GM19395 (cell line): ENCODE results near the gene ATXN1.

Experiments
- ATAC-seq: cut with Tn5 transposase; IDR thresholded peaks from one replicate; pipeline ENCODE4 v1.9.1; 2021; ENCODE audit warnings: mild to moderate bottlenecking, moderate library complexity; ENCODE audit not compliant: unreplicated experiment

The ATXN1 gene

GRCh38 chr6:16747232-16748024 lies 13.8 kb downstream of the ATXN1 start:
- no peak for ATAC-seq

- ATAC-seq = no peak
These were observed 14.4 kb downstream of the ATXN1 start for GRCh38 chr6:16746812-16747211.

GRCh38 chr6:16746401-16746800 lies 14.9 kb downstream of the ATXN1 start:
- ATAC-seq = no peak

- no peak for ATAC-seq
These were observed 17.5 kb downstream of the ATXN1 start for GRCh38 chr6:16743664-16744210.

- no peak for ATAC-seq
These were observed 19.1 kb downstream of the ATXN1 start for GRCh38 chr6:16742116-16742515.

GRCh38 chr6:16741112-16742016 lies 19.9 kb downstream of the ATXN1 start:
- peak; percentile 79 for ATAC-seq

- no peak for ATAC-seq
These were observed 21.2 kb downstream of the ATXN1 start for GRCh38 chr6:16740097-16740496.

GRCh38 chr6:16739329-16739801 lies 21.9 kb downstream of the ATXN1 start:
- no peak for ATAC-seq

- no peak for ATAC-seq
These were observed 23.3 kb downstream of the ATXN1 start for GRCh38 chr6:16737925-16738324.

GRCh38 chr6:16736856-16737775 lies 24.1 kb downstream of the ATXN1 start:
- ATAC-seq = no peak

GRCh38 chr6:16735014-16735413 lies 26.2 kb downstream of the ATXN1 start:
- no peak for ATAC-seq

GRCh38 chr6:16733085-16733484 lies 28.2 kb downstream of the ATXN1 start:
- ATAC-seq = no peak

GRCh38 chr6:16731478-16732051 lies 29.7 kb downstream of the ATXN1 start:
- ATAC-seq = peak; percentile 99

GRCh38 chr6:16730738-16731477 lies 30.4 kb downstream of the ATXN1 start:
- peak; percentile 16 for ATAC-seq

- ATAC-seq = no peak
These were observed 31.5 kb downstream of the ATXN1 start for GRCh38 chr6:16729744-16730143.

GRCh38 chr6:16729183-16729691 lies 32.0 kb downstream of the ATXN1 start:
- no peak for ATAC-seq

GRCh38 chr6:16728513-16729182 lies 32.6 kb downstream of the ATXN1 start:
- ATAC-seq = no peak

GRCh38 chr6:16727996-16728395 lies 33.3 kb downstream of the ATXN1 start:
- no peak for ATAC-seq
